ENCODE data around the gene TLR1.

- TF ChIP-seq CTCF (IDR thresholded peaks at IDR 0.05) (no peak), POLR2A (IDR thresholded peaks at IDR 0.05) (no peak)
Measured at GRCh38 chr4:38769441-38769840, 35.1 kb downstream of the TLR1 start.

Measured in esophagus squamous epithelium (tissue), 4 donors.